Osteoblast (primary cell): Measurements from ENCODE around the gene UBTD1. TPM values are rescaled to one million over a fixed set of nuclear protein-coding genes. Genes with fewer than 3 reads are reported as not detected.

Experiments used
- DNase-seq: peaks from one replicate; pipeline ENCODE4 v3.0.0; 2011; ENCODE audit warnings: low spot score, mixed read lengths; ENCODE audit not compliant: insufficient read length; ENCODE audit errors: missing footprints
- H2AFZ ChIP-seq: 2 replicates; pipeline ENCODE4 v1.6.0; 2011; ENCODE audit warnings: mild to moderate bottlenecking, low read length
- H3K27ac ChIP-seq: 2 replicates; pipeline ENCODE4 v1.5.1; 2011; ENCODE audit warnings: mild to moderate bottlenecking, low read depth, low read length, moderate library complexity
- H3K27me3 ChIP-seq: 2 replicates; pipeline ENCODE4 v1.6.0; 2012; ENCODE audit warnings: mild to moderate bottlenecking, control low read depth, inconsistent platforms, low read length, moderate library complexity; ENCODE audit not compliant: insufficient read depth
- H3K36me3 ChIP-seq: 2 replicates; pipeline ENCODE4 v1.5.1; 2011; ENCODE audit warnings: mild to moderate bottlenecking, low read length, control low read depth, moderate library complexity; ENCODE audit not compliant: insufficient read depth
- H3K4me1 ChIP-seq: 2 replicates; pipeline ENCODE4 v1.5.1; 2011; ENCODE audit warnings: mild to moderate bottlenecking, low read length, control low read depth, moderate library complexity; ENCODE audit not compliant: insufficient read depth
- H3K4me2 ChIP-seq: 2 replicates; pipeline ENCODE4 v1.6.0; 2011; ENCODE audit warnings: mild to moderate bottlenecking, low read length; ENCODE audit not compliant: insufficient read depth
- H3K4me3 ChIP-seq: fragments of 200-600 bp; sonication (generic); 3 replicates; pipeline ENCODE4 v1.5.1; 2012; ENCODE audit warnings: mild to moderate bottlenecking, low read length, inconsistent platforms; ENCODE audit not compliant: insufficient read depth
- H3K79me2 ChIP-seq: 2 replicates; pipeline ENCODE4 v1.6.0; 2012; ENCODE audit warnings: mild to moderate bottlenecking, low read length, control low read depth, inconsistent platforms; ENCODE audit not compliant: insufficient read depth
- H3K9me3 ChIP-seq: 2 replicates; pipeline ENCODE4 v1.5.1; 2011; ENCODE audit warnings: low read depth, low read length, control low read depth
- H4K20me1 ChIP-seq: 2 replicates; pipeline ENCODE4 v1.6.0; 2012; ENCODE audit warnings: mild to moderate bottlenecking, low read length, control low read depth; ENCODE audit not compliant: insufficient read depth
- CTCF ChIP-seq: IDR thresholded peaks from 2 replicates; pipeline ENCODE4 v1.5.1; 2011; ENCODE audit warnings: mild to moderate bottlenecking, low read depth, low read length, moderate library complexity; ENCODE audit errors: extremely low read depth
- total RNA-seq: library from RNA; depleted of rRNA; stranded (reverse); fragments of >200 nt; gene quantifications from 2 replicates; pipeline ENCODE4 v1.2.3, GENCODE V29; 2012

UBTD1 gene
- total RNA-seq, 1 donor: 29.0 TPM

- Histone ChIP-seq H3K79me2 (peaks cover 13% of the 10 kb centered on the region), H3K27ac (no peak overlapping the region), H2AFZ (no peak overlapping the region), H4K20me1 (no peaks in the 10 kb centered on the region), H3K27me3 (no peaks in the 10 kb centered on the region), H3K4me1 (peaks cover 3% of the 10 kb centered on the region), H3K9me3 (no peaks in the 10 kb centered on the region), H3K36me3 (no peaks in the 10 kb centered on the region), H3K4me3 (no peak overlapping the region), H3K4me2 (no peak overlapping the region)
- no peak for DNase-seq
- no peak for TF ChIP-seq CTCF
These were observed 64.6 kb downstream of the UBTD1 start for GRCh38 chr10:97563337-97563736.

- no peak overlapping the region for H3K4me2 ChIP-seq
- no peak for TF ChIP-seq CTCF
- no peaks in the 10 kb centered on the region for H3K27me3 ChIP-seq
- H4K20me1 ChIP-seq: no peaks in the 10 kb centered on the region
- peaks cover 3% of the 10 kb centered on the region for H3K4me1 ChIP-seq
- peaks cover 9% of the 10 kb centered on the region for H3K36me3 ChIP-seq
- peaks cover 8% of the 10 kb centered on the region for H3K79me2 ChIP-seq
- no peak for DNase-seq
- no peaks in the 10 kb centered on the region for H3K9me3 ChIP-seq
- no peak overlapping the region for H2AFZ ChIP-seq
- no peak overlapping the region for H3K4me3 ChIP-seq
- H3K27ac ChIP-seq: no peak overlapping the region
These were observed 66.1 kb downstream of the UBTD1 start for GRCh38 chr10:97564776-97565175.

- H3K4me1 ChIP-seq: no peaks in the 10 kb centered on the region
- H3K27me3 ChIP-seq: no peaks in the 10 kb centered on the region
- no peak overlapping the region for H3K4me2 ChIP-seq
- H4K20me1 ChIP-seq: no peaks in the 10 kb centered on the region
- H3K9me3 ChIP-seq: no peaks in the 10 kb centered on the region
- no peak for DNase-seq
- peaks cover 12% of the 10 kb centered on the region for H3K36me3 ChIP-seq
- peaks cover 8% of the 10 kb centered on the region for H3K79me2 ChIP-seq
- no peak overlapping the region for H3K4me3 ChIP-seq
- no peak overlapping the region for H3K27ac ChIP-seq
- no peak for TF ChIP-seq CTCF
- no peak overlapping the region for H2AFZ ChIP-seq
These were observed 67.7 kb downstream of the UBTD1 start for GRCh38 chr10:97566336-97566996.

GRCh38 chr10:97567891-97568290, 69.2 kb downstream of the UBTD1 start:
- Histone ChIP-seq H3K79me2 (peaks cover 6% of the 10 kb centered on the region), H4K20me1 (no peaks in the 10 kb centered on the region), H2AFZ (no peak overlapping the region), H3K4me1 (peaks cover 7% of the 10 kb centered on the region), H3K4me2 (no peak overlapping the region), H3K9me3 (no peaks in the 10 kb centered on the region), H3K4me3 (no peak overlapping the region), H3K27me3 (no peaks in the 10 kb centered on the region), H3K27ac (no peak overlapping the region), H3K36me3 (peaks cover 12% of the 10 kb centered on the region)
- TF ChIP-seq CTCF: no peak
- DNase-seq: no peak
